HepG2 (cell line): ENCODE data around the gene EXOC3L2. TPM values are rescaled to one million over a fixed set of nuclear protein-coding genes. Genes with fewer than 3 reads are reported as not detected.

Experiments
- CHD4 ChIP-seq: fragments of 200-600 bp; sonication (generic); IDR thresholded peaks from 2 replicates; pipeline ENCODE4 v1.7.0; 2017; ENCODE audit warnings: mild to moderate bottlenecking, low read length, borderline replicate concordance
- DR1 ChIP-seq: sonication (generic); formaldehyde crosslinking; IDR thresholded peaks from 2 replicates; pipeline ENCODE4 v1.8.0; 2021; ENCODE audit warnings: mild to moderate bottlenecking, missing genetic modification reagents, inconsistent platforms
- ELF3 ChIP-seq: IDR thresholded peaks from 2 replicates; pipeline ENCODE4 v1.6.1; 2016; ENCODE audit warnings: missing genetic modification reagents, missing compliant biosample characterization
- FIP1L1 ChIP-seq: fragments of 200-400 bp; formaldehyde crosslinking; IDR thresholded peaks from 2 replicates; pipeline ENCODE4 v1.6.1; 2018; ENCODE audit warnings: low read depth, mild to moderate bottlenecking, low read length, moderate library complexity, borderline replicate concordance; ENCODE audit not compliant: insufficient read depth
- FOXA1 ChIP-seq, 2 experiments: fragments of 450-650 bp in 1 of 2; sonication (generic) in 1 of 2; formaldehyde crosslinking in 1 of 2; IDR thresholded peaks; 2 replicates each; pipeline versions ENCODE4 v1.4.0 to v1.6.1; 2016 to 2020; ENCODE audit warnings: missing genetic modification reagents in 1 of 2
- ISL2 ChIP-seq: sonication (generic); formaldehyde crosslinking; IDR thresholded peaks from 2 replicates; pipeline ENCODE4 v1.5.0; 2020; ENCODE audit warnings: missing genetic modification reagents
- KDM6A ChIP-seq: IDR thresholded peaks from 2 replicates; pipeline ENCODE4 v1.6.1; 2016; ENCODE audit warnings: low read depth
- KLF6 ChIP-seq: IDR thresholded peaks from 2 replicates; pipeline ENCODE4 v1.8.0; 2016; ENCODE audit warnings: missing biosample characterization, missing genetic modification reagents
- KMT2A ChIP-seq: sonication (generic); formaldehyde crosslinking; IDR thresholded peaks from 2 replicates; pipeline ENCODE4 v1.4.0; 2020; ENCODE audit warnings: missing genetic modification reagents
- RAD21 ChIP-seq: fragments of 450-650 bp; formaldehyde crosslinking; IDR thresholded peaks from 2 replicates; pipeline ENCODE4 v1.5.0; 2020; ENCODE audit warnings: mild to moderate bottlenecking
- SIX4 ChIP-seq: sonication (generic); formaldehyde crosslinking; IDR thresholded peaks from 2 replicates; pipeline ENCODE4 v1.4.0; 2020; ENCODE audit warnings: missing genetic modification reagents
- SMARCC2 ChIP-seq: fragments of 450-650 bp; IDR thresholded peaks from 2 replicates; pipeline ENCODE4 v1.6.1; 2017; ENCODE audit warnings: antibody characterized with exemption, mild to moderate bottlenecking
- SP2 ChIP-seq: sonication (generic); formaldehyde crosslinking; IDR thresholded peaks from 2 replicates; pipeline ENCODE4 v1.5.1; 2020; ENCODE audit warnings: mild to moderate bottlenecking, missing genetic modification reagents
- TRAFD1 ChIP-seq: sonication (generic); formaldehyde crosslinking; IDR thresholded peaks from 2 replicates; pipeline ENCODE4 v1.5.1; 2020; ENCODE audit warnings: missing genetic modification reagents, mild to moderate bottlenecking, borderline replicate concordance
- TRIM24 ChIP-seq: sonication (generic); formaldehyde crosslinking; IDR thresholded peaks from 2 replicates; pipeline ENCODE4 v1.8.0; 2022; ENCODE audit warnings: mild to moderate bottlenecking, missing genetic modification reagents
- ZBTB21 ChIP-seq: sonication (generic); formaldehyde crosslinking; IDR thresholded peaks from 2 replicates; pipeline ENCODE4 v1.4.0; 2020; ENCODE audit warnings: missing genetic modification reagents
- ZMAT5 ChIP-seq: sonication (generic); formaldehyde crosslinking; IDR thresholded peaks from 2 replicates; pipeline ENCODE4 v1.5.0; 2020; ENCODE audit warnings: mild to moderate bottlenecking, low read depth, missing genetic modification reagents, borderline replicate concordance
- ZNF296 ChIP-seq: sonication (generic); formaldehyde crosslinking; conservative IDR thresholded peaks from 2 replicates; pipeline ENCODE4 v1.5.0; 2020; ENCODE audit warnings: mild to moderate bottlenecking, missing genetic modification reagents
- ZNF558 ChIP-seq: sonication (generic); formaldehyde crosslinking; IDR thresholded peaks from 2 replicates; pipeline ENCODE4 v1.9.0; 2022; ENCODE audit warnings: mild to moderate bottlenecking, missing genetic modification reagents, borderline replicate concordance
- ZNF569 ChIP-seq: sonication (generic); formaldehyde crosslinking; IDR thresholded peaks from 2 replicates; pipeline ENCODE4 v1.5.0; 2020; ENCODE audit warnings: mild to moderate bottlenecking, missing genetic modification reagents, moderate library complexity, borderline replicate concordance
- polyA plus RNA-seq, 8 experiments: library from polyadenylated mRNA; depleted of rRNA in 3 of 8; stranded (reverse) in 7 of 8; unstranded in 1 of 8; fragments of >200 nt; fragmentation: Illumina TruSeq in 4 of 8; extraction: Trizol in 4 of 8; gene quantifications; 2 replicates each; pipeline versions ENCODE4 v1.2.1 to v1.2.3, GENCODE V29; 2011 to 2016; ENCODE audit warnings: low read depth in 4 of 8, missing spikeins in 1 of 8, mixed read lengths in 1 of 8; ENCODE audit not compliant: insufficient read depth in 1 of 8
- total RNA-seq, 5 experiments: library from RNA; depleted of rRNA; stranded (reverse); fragments of >200 nt; fragmentation: Illumina TruSeq; extraction: Trizol; gene quantifications; 2 replicates each; pipeline ENCODE4 v1.2.3, GENCODE V29; 2016; ENCODE audit warnings: low read depth in 1 of 5
- TF ChIP-seq, protein P1 (sequence below): sonication (generic); formaldehyde crosslinking; IDR thresholded peaks from 2 replicates; pipeline ENCODE4 v1.8.0; 2023; ENCODE audit warnings: mild to moderate bottlenecking, missing genetic modification reagents
- TF ChIP-seq, protein P2 (sequence below): sonication (generic); formaldehyde crosslinking; IDR thresholded peaks from 2 replicates; pipeline ENCODE4 v1.4.0; 2020; ENCODE audit warnings: missing genetic modification reagents, mild to moderate bottlenecking, borderline replicate concordance
- TF ChIP-seq, protein P3 (sequence below): IDR thresholded peaks from 2 replicates; pipeline ENCODE4 v1.6.1; 2016; ENCODE audit warnings: low read depth, borderline replicate concordance

EXOC3L2 gene
- total and polyA plus RNA-seq, 2 of the 13 experiments (the other 11 are each of a cell fraction or from before 2014, with no cell fraction given): 0.21 TPM; not detected in 1

DNA sequence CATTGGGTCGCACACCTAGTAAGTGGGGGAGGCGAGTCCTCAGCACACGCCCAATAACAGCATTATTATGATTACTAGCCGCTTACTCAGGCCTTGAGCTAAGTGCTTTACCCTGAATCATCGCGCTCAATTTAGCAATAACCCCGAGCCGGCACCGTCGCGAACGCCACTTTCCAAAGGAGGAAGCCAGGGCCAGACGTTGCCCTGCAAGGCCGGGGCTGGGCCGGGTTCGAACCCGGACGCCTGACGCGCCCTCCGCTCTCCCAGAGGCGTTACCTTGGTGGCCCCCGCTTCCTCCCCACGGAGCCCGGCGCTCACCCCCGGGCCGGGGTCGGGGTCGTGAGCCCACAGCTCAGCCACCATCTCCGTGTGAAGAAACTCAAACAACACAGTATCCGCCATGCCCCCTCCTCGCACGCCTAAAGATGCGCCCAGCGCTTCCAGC is 67.4 kb downstream of the EXOC3L2 start, which contains the start of gene TRAPPC6A (continued):
- TF ChIP-seq SP2 (CRISPR knock-in tag) (no peak), KLF6 (CRISPR knock-in tag) (peak; percentile 57; the same call in 1 of the 2 replicates), ZBTB21 (CRISPR knock-in tag) (no peak), KMT2A (CRISPR knock-in tag) (0 out of 2 replicates have a peak, but pooled peaks have one; percentile 47), DR1 (CRISPR knock-in tag) (no peak), FIP1L1 (no peak), TRIM24 (CRISPR knock-in tag) (no peak), ZNF569 (CRISPR knock-in tag) (no peak; the same call in 1 of the 2 replicates), KDM6A (CRISPR knock-in tag) (no peak), SIX4 (no peak), ELF3 (CRISPR knock-in tag) (no peak), ZNF558 (CRISPR knock-in tag) (no peak), ZNF296 (CRISPR knock-in tag) (no peak), TRAFD1 (CRISPR knock-in tag) (no peak), SMARCC2 (no peak), FOXA1 (IDR thresholded peaks at IDR 0.05) (no peak), FOXA1 (CRISPR knock-in tag; IDR thresholded peaks at IDR 0.05) (no peak), ISL2 (no peak), RAD21 (CRISPR knock-in tag) (peak; percentile 27; the same call in 1 of the 2 replicates), ZMAT5 (no peak), CHD4 (no peak)
- TF ChIP-seq, protein P1, sequence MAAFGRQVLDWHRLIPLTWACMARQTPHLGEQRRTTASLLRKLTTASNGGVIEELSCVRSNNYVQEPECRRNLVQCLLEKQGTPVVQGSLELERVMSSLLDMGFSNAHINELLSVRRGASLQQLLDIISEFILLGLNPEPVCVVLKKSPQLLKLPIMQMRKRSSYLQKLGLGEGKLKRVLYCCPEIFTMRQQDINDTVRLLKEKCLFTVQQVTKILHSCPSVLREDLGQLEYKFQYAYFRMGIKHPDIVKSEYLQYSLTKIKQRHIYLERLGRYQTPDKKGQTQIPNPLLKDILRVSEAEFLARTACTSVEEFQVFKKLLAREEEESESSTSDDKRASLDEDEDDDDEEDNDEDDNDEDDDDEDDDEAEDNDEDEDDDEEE (CRISPR knock-in tag): no peak
- TF ChIP-seq, protein P2, sequence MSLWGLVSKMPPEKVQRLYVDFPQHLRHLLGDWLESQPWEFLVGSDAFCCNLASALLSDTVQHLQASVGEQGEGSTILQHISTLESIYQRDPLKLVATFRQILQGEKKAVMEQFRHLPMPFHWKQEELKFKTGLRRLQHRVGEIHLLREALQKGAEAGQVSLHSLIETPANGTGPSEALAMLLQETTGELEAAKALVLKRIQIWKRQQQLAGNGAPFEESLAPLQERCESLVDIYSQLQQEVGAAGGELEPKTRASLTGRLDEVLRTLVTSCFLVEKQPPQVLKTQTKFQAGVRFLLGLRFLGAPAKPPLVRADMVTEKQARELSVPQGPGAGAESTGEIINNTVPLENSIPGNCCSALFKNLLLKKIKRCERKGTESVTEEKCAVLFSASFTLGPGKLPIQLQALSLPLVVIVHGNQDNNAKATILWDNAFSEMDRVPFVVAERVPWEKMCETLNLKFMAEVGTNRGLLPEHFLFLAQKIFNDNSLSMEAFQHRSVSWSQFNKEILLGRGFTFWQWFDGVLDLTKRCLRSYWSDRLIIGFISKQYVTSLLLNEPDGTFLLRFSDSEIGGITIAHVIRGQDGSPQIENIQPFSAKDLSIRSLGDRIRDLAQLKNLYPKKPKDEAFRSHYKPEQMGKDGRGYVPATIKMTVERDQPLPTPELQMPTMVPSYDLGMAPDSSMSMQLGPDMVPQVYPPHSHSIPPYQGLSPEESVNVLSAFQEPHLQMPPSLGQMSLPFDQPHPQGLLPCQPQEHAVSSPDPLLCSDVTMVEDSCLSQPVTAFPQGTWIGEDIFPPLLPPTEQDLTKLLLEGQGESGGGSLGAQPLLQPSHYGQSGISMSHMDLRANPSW (CRISPR knock-in tag): no peak
- TF ChIP-seq, protein P3, sequence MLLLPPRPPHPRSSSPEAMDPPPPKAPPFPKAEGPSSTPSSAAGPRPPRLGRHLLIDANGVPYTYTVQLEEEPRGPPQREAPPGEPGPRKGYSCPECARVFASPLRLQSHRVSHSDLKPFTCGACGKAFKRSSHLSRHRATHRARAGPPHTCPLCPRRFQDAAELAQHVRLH: 0 out of 2 replicates have a peak, but pooled peaks have one; percentile 51
